ENCODE results near the gene TMTC1.

- no peak for TF ChIP-seq CTCF (IDR thresholded peaks at IDR 0.05; ENCODE audit: poor library complexity)
- TF ChIP-seq EZH2 (IDR thresholded peaks at IDR 0.05; ENCODE audit: borderline replicate concordance) = no peak
Observed at GRCh38 chr12:29662734-29663323, 120.9 kb downstream of the TMTC1 start.

All from hepatocyte (in vitro differentiated cells).